HG03060 (cell line): Measurements from ENCODE around the gene RBM46.
"Not testable (repeated sequence)": the region's sequence is repeated elsewhere in the genome, so short reads cannot be mapped to it uniquely, and the experiment has no call there.

Experiments
- ATAC-seq: cut with Tn5 transposase; IDR thresholded peaks from one replicate; pipeline ENCODE4 v1.9.1; 2021; ENCODE audit warnings: low read depth, moderate number of reproducible peaks; ENCODE audit not compliant: unreplicated experiment

The RBM46 gene

GRCh38 chr4:154836030-154836429, 55.0 kb downstream of the RBM46 start:
- no peak for ATAC-seq

GRCh38 chr4:154836513-154836912, 55.4 kb downstream of the RBM46 start:
- no peak for ATAC-seq

GRCh38 chr4:154838155-154838554, 57.1 kb downstream of the RBM46 start:
- no peak for ATAC-seq

GRCh38 chr4:154838694-154839093, 57.6 kb downstream of the RBM46 start:
- ATAC-seq = no peak

GRCh38 chr4:154854362-154854761, 73.3 kb downstream of the RBM46 start:
- ATAC-seq = no peak

GRCh38 chr4:154858166-154858565, 77.1 kb downstream of the RBM46 start:
- no peak for ATAC-seq

- no peak for ATAC-seq
Measured at GRCh38 chr4:154868414-154869194, 87.5 kb downstream of the RBM46 start.

- ATAC-seq = no peak
Measured at GRCh38 chr4:154869301-154869700, 88.2 kb downstream of the RBM46 start.

- no peak for ATAC-seq
Measured at GRCh38 chr4:154872198-154872597, 91.1 kb downstream of the RBM46 start.

- ATAC-seq = not testable (repeated sequence)
Measured at GRCh38 chr4:154874049-154874448, 93.0 kb downstream of the RBM46 start.

- ATAC-seq = no peak
Measured at GRCh38 chr4:154877110-154877760, 96.2 kb downstream of the RBM46 start.
